Measurements from ENCODE around the gene HNRNPA0. TPM values are rescaled to one million over a fixed set of nuclear protein-coding genes. Genes with fewer than 3 reads are reported as not detected.

The HNRNPA0 gene
- polyA plus RNA-seq, 1 donor (not counting 4 experiments of a cell fraction or from before 2014, with no cell fraction given) = 11.4 TPM

DNA sequence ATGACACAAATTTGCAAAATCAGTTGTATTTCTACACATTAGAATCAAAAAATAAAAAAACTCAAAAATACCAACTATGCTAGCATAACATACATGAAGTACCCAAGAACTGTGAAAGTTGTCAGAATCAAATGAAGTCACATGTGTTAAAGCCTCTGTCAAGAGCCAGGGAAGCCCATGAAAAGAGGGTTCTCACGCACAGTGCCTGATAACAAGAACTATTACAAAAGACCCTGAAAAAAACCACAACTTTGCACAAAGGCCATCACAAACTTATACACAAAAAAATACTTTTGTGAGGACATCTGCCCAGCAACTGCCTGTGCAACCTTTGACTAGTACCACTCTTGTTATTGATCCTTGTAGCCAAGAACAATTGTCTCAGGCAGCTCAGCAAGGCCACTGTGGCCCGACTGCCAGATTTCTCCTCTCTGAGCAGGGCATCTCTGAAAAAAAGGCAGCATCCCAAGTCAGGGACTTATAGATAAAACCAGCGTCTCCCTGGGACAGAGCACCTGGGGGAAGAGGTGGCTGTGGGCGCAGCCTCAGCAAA lies 28.9 kb upstream of the HNRNPA0 start:
- H3K27me3 ChIP-seq (ENCODE audit: control insufficient read depth, extremely low read depth, insufficient read depth, low read length) = no peaks in the 10 kb centered on the region
- H4K20me1 ChIP-seq (ENCODE audit: control insufficient read depth, extremely low read depth, insufficient read depth, low read length) = no peaks in the 10 kb centered on the region
- H3K9me3 ChIP-seq (ENCODE audit: control insufficient read depth, low read depth, low read length) = no peaks in the 10 kb centered on the region
- no peak overlapping the region for H3K4me3 ChIP-seq (ENCODE audit: control insufficient read depth in 2 of 3, extremely low read depth in 1 of 3, insufficient read depth in 2 of 3, low read depth in 1 of 3, low read length in 3 of 3)
- H3K36me3 ChIP-seq (ENCODE audit: control insufficient read depth in 2 of 2, extremely low read depth in 1 of 2, insufficient read depth in 2 of 2, low read length in 2 of 2) = no peaks in the 10 kb centered on the region
- DNase-seq (ENCODE audit: low read depth, low spot score) (no peak), FAIRE-seq (no peak)
- dilution Hi-C loops (cut with MboI; ENCODE audit: extremely low pct_ligation_motif_present, low sequenced_read_pairs) = no loop called here
- H3K4me2 ChIP-seq (ENCODE audit: control insufficient read depth, extremely low read depth, insufficient read depth, low read depth, low read length) = no peak overlapping the region
- H3K9ac ChIP-seq (ENCODE audit: control insufficient read depth, extremely low read depth, insufficient read depth, low read length) = no peak overlapping the region
- H2AFZ ChIP-seq (ENCODE audit: control insufficient read depth, low read length) = no peak overlapping the region
- TF ChIP-seq, protein P1, sequence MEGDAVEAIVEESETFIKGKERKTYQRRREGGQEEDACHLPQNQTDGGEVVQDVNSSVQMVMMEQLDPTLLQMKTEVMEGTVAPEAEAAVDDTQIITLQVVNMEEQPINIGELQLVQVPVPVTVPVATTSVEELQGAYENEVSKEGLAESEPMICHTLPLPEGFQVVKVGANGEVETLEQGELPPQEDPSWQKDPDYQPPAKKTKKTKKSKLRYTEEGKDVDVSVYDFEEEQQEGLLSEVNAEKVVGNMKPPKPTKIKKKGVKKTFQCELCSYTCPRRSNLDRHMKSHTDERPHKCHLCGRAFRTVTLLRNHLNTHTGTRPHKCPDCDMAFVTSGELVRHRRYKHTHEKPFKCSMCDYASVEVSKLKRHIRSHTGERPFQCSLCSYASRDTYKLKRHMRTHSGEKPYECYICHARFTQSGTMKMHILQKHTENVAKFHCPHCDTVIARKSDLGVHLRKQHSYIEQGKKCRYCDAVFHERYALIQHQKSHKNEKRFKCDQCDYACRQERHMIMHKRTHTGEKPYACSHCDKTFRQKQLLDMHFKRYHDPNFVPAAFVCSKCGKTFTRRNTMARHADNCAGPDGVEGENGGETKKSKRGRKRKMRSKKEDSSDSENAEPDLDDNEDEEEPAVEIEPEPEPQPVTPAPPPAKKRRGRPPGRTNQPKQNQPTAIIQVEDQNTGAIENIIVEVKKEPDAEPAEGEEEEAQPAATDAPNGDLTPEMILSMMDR (optimal IDR thresholded peaks at IDR 0.05 in 1 of 3, IDR thresholded peaks at IDR 0.05 in 1 of 3, conservative IDR thresholded peaks at IDR 0.05 in 1 of 3; ENCODE audit: extremely low read depth in 1 of 3, insufficient read depth in 2 of 3, low read length in 3 of 3) = no peak
- no peak for TF ChIP-seq EZH2 (IDR thresholded peaks at IDR 0.05; ENCODE audit: low read length)
- no peaks in the 10 kb centered on the region for H3K9me1 ChIP-seq (ENCODE audit: control insufficient read depth, extremely low read depth, insufficient read depth, low read length)
- no peaks in the 10 kb centered on the region for H3K4me1 ChIP-seq (ENCODE audit: control insufficient read depth, extremely low read depth, insufficient read depth, low read length)
- no peaks in the 10 kb centered on the region for H3K79me2 ChIP-seq (ENCODE audit: control insufficient read depth, insufficient read depth, low read length)
- H3K27ac ChIP-seq (ENCODE audit: control insufficient read depth, insufficient read depth, low read length) = no peak overlapping the region

DNA sequence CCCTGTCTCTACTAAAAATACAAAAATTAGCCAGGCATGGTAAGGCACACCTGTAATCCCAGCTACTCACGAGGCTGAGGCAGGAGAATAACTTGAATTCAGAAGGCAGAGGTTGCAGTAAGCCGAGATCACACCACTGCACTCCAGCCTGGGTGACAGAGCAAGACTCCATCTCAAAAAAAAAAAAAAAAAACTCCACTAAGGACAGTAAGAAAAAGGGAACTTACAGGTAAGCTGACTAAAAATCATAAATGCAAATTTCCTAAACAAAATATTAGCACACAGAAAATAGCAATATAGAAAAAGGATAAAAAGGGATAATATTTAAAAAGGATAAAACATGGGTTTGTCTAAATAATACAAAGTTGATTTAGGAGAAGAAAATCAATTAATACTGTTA lies 27.9 kb upstream of the HNRNPA0 start:
- H3K4me3 ChIP-seq (ENCODE audit: control insufficient read depth in 2 of 3, extremely low read depth in 1 of 3, insufficient read depth in 2 of 3, low read depth in 1 of 3, low read length in 3 of 3) = no peak overlapping the region
- dilution Hi-C loops (cut with MboI; ENCODE audit: extremely low pct_ligation_motif_present, low sequenced_read_pairs) = no loop called here
- no peaks in the 10 kb centered on the region for H4K20me1 ChIP-seq (ENCODE audit: control insufficient read depth, extremely low read depth, insufficient read depth, low read length)
- DNase-seq (ENCODE audit: low read depth, low spot score) (no peak), FAIRE-seq (no peak)
- H3K4me2 ChIP-seq (ENCODE audit: control insufficient read depth, extremely low read depth, insufficient read depth, low read depth, low read length) = no peak overlapping the region
- no peaks in the 10 kb centered on the region for H3K9me1 ChIP-seq (ENCODE audit: control insufficient read depth, extremely low read depth, insufficient read depth, low read length)
- H3K36me3 ChIP-seq (ENCODE audit: control insufficient read depth in 2 of 2, extremely low read depth in 1 of 2, insufficient read depth in 2 of 2, low read length in 2 of 2) = no peaks in the 10 kb centered on the region
- H2AFZ ChIP-seq (ENCODE audit: control insufficient read depth, low read length) = no peak overlapping the region
- H3K9ac ChIP-seq (ENCODE audit: control insufficient read depth, extremely low read depth, insufficient read depth, low read length) = no peak overlapping the region
- no peaks in the 10 kb centered on the region for H3K27me3 ChIP-seq (ENCODE audit: control insufficient read depth, extremely low read depth, insufficient read depth, low read length)
- no peak overlapping the region for H3K27ac ChIP-seq (ENCODE audit: control insufficient read depth, insufficient read depth, low read length)
- no peaks in the 10 kb centered on the region for H3K79me2 ChIP-seq (ENCODE audit: control insufficient read depth, insufficient read depth, low read length)
- TF ChIP-seq, protein P1 (optimal IDR thresholded peaks at IDR 0.05 in 1 of 3, IDR thresholded peaks at IDR 0.05 in 1 of 3, conservative IDR thresholded peaks at IDR 0.05 in 1 of 3; ENCODE audit: extremely low read depth in 1 of 3, insufficient read depth in 2 of 3, low read length in 3 of 3) = no peak
- no peak for TF ChIP-seq EZH2 (IDR thresholded peaks at IDR 0.05; ENCODE audit: low read length)
- H3K9me3 ChIP-seq (ENCODE audit: control insufficient read depth, low read depth, low read length) = no peaks in the 10 kb centered on the region
- H3K4me1 ChIP-seq (ENCODE audit: control insufficient read depth, extremely low read depth, insufficient read depth, low read length) = no peaks in the 10 kb centered on the region

Measured in keratinocyte (primary cell).